Measurements from ENCODE around the gene ACTA1.

GRCh38 chr1:229466887-229467286 lies 33.0 kb upstream of the ACTA1 start:
- TF ChIP-seq POLR2A (IDR thresholded peaks at IDR 0.05; ENCODE audit: low read length) (no peak), GATA1 (IDR thresholded peaks at IDR 0.05; ENCODE audit: low read depth, low read length) (no peak)

Measured in erythroblast (primary cell).